ENCODE data around the gene AADAC. TPM values are rescaled to one million over a fixed set of nuclear protein-coding genes. Genes with fewer than 3 reads are reported as not detected.

Gene AADAC
- total and polyA plus RNA-seq, 2 of the 13 experiments (the other 11 are each of a cell fraction or from before 2014, with no cell fraction given): 0.87 to 1.5 TPM

- Histone ChIP-seq H3K4me1 (ENCODE audit: insufficient read depth, low read length) (no peaks in the 10 kb centered on the region), H3K9ac (ENCODE audit: insufficient read depth, low read depth, low read length) (no peak overlapping the region), H2AFZ (ENCODE audit: low read length) (no peak overlapping the region), H3K4me3 (replicated peaks in 1 of 3; ENCODE audit: insufficient read depth in 1 of 3, low read depth in 2 of 3, low read length in 3 of 3) (no peak overlapping the region), H3K27me3 (ENCODE audit: control insufficient read depth in 1 of 2, insufficient read depth in 2 of 2, low read length in 2 of 2) (no peaks in the 10 kb centered on the region; a peak in 1 of 5 replicates), H4K20me1 (ENCODE audit: insufficient read depth, low read length) (no peaks in the 10 kb centered on the region), H3K27ac (ENCODE audit: extremely low read length, insufficient read depth, low read length) (no peak overlapping the region), H3K4me2 (ENCODE audit: low read depth, low read length) (no peak overlapping the region), H3K36me3 (replicated peaks in 1 of 2; ENCODE audit: control insufficient read depth in 1 of 2, insufficient read depth in 2 of 2, low read length in 2 of 2) (no peaks in the 10 kb centered on the region), H3K9me3 (ENCODE audit: low read length) (no peaks in the 10 kb centered on the region), H3K79me2 (ENCODE audit: insufficient read depth, low read length) (no peaks in the 10 kb centered on the region)
- ATAC-seq: no peak
- no peak for FAIRE-seq
- 5% methylated on average over 4 of the region's 4 CpGs for WGBS (ENCODE audit: low lambda C conversion rate)
- in situ Hi-C loops (cut with HindIII; ENCODE audit: extremely low pct_ligation_motif_present, low pct_unique_long_range_greater_than_20kb): no loop called here
- ChIA-PET POLR2A (no interaction called here), CTCF (ENCODE audit: low intra/inter-chr PET ratio, low total read pairs) (no interaction called here)
- no peak for DNase-seq (ENCODE audit: low spot score)
- BruUV-seq (replicated peaks): no TSS peak
- TF ChIP-seq TAF1 (CRISPR knock-in tag; IDR thresholded peaks at IDR 0.05) (no peak), CREBL2 (CRISPR knock-in tag; IDR thresholded peaks at IDR 0.05; ENCODE audit: borderline replicate concordance) (no peak), USF2 (IDR thresholded peaks at IDR 0.05; ENCODE audit: low read depth, low read length) (no peak), USF2 (CRISPR knock-in tag; IDR thresholded peaks at IDR 0.05; ENCODE audit: borderline replicate concordance) (no peak), BRCA1 (CRISPR knock-in tag; IDR thresholded peaks at IDR 0.05) (no peak), HCFC1 (IDR thresholded peaks at IDR 0.05; ENCODE audit: low read depth, low read length) (no peak), ZBTB46 (CRISPR knock-in tag; IDR thresholded peaks at IDR 0.05; ENCODE audit: borderline replicate concordance) (no peak), SOX5 (CRISPR knock-in tag; IDR thresholded peaks at IDR 0.05; ENCODE audit: borderline replicate concordance) (no peak), ZNF691 (CRISPR knock-in tag; IDR thresholded peaks at IDR 0.05; ENCODE audit: borderline replicate concordance, low read depth) (no peak), ARNT (IDR thresholded peaks at IDR 0.05) (no peak), HNF4G (IDR thresholded peaks at IDR 0.05; ENCODE audit: borderline replicate concordance, low read depth, low read length) (no peak), HNF4G (CRISPR knock-in tag; IDR thresholded peaks at IDR 0.05; ENCODE audit: borderline replicate concordance, low read depth) (no peak)
- intact Hi-C loops (cut with micrococcal nuclease; ENCODE audit: unreplicated experiment): no loop called here
Measured at GRCh38 chr3:151866711-151867410, 52.9 kb downstream of the AADAC start.
